ENCODE measurements around the gene RAB11FIP3. TPM values are rescaled to one million over a fixed set of nuclear protein-coding genes. Genes with fewer than 3 reads are reported as not detected.

RAB11FIP3 gene
- total RNA-seq, 2 donors from 2014 or later, result 33.2 to 93.2 TPM

DNA sequence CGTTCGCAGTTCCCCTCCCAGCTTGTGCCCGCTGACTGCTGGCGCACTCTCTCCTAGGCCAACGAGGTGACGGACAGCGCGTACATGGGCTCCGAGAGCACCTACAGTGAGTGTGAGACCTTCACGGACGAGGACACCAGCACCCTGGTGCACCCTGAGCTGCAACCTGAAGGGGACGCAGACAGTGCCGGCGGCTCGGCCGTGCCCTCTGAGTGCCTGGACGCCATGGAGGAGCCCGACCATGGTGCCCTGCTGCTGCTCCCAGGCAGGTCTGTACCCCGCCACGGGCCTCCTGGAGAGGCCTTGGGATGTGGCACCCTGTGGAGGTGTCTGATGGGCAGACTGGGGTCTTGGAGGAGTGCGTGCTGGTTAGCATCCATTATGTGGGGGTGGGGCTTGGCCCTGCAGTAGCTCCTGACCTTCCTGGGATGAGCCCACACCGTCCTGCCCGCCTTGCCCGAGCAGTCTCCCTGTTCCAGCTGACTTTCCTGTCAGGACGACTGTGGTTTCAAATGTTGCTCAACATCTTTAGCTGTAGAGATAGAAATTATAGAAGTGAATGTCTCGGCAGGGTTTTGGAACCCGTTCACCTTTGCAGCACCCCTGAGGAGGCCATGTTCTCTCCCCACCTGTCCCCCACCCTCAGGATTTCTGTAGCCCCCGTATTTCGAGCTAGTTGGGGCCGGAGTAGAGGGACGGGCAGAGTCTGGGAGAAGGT, 57.2 kb downstream of the RAB11FIP3 start:
- Histone ChIP-seq H3K36me3 (no peaks in the 10 kb centered on the region), H3K4me3 (no peak overlapping the region), H3K4me1 (replicated peaks) (no peaks in the 10 kb centered on the region), H3K27ac (no peak overlapping the region), H3K9me3 (no peaks in the 10 kb centered on the region), H3K27me3 (replicated peaks; ENCODE audit: insufficient read depth) (no peaks in the 10 kb centered on the region)
- DNase-seq (ENCODE audit: low spot score), result no peak
- TF ChIP-seq, protein P1, sequence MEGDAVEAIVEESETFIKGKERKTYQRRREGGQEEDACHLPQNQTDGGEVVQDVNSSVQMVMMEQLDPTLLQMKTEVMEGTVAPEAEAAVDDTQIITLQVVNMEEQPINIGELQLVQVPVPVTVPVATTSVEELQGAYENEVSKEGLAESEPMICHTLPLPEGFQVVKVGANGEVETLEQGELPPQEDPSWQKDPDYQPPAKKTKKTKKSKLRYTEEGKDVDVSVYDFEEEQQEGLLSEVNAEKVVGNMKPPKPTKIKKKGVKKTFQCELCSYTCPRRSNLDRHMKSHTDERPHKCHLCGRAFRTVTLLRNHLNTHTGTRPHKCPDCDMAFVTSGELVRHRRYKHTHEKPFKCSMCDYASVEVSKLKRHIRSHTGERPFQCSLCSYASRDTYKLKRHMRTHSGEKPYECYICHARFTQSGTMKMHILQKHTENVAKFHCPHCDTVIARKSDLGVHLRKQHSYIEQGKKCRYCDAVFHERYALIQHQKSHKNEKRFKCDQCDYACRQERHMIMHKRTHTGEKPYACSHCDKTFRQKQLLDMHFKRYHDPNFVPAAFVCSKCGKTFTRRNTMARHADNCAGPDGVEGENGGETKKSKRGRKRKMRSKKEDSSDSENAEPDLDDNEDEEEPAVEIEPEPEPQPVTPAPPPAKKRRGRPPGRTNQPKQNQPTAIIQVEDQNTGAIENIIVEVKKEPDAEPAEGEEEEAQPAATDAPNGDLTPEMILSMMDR (IDR thresholded peaks at IDR 0.05), result no peak
- TF ChIP-seq POLR2A (IDR thresholded peaks at IDR 0.05) (no peak), POLR2AphosphoS5 (IDR thresholded peaks at IDR 0.05) (no peak)
- intact Hi-C loops (cut with DNase I), result no loop called here
- 94% methylated on average over 29 of the region's 31 CpGs for WGBS

DNA sequence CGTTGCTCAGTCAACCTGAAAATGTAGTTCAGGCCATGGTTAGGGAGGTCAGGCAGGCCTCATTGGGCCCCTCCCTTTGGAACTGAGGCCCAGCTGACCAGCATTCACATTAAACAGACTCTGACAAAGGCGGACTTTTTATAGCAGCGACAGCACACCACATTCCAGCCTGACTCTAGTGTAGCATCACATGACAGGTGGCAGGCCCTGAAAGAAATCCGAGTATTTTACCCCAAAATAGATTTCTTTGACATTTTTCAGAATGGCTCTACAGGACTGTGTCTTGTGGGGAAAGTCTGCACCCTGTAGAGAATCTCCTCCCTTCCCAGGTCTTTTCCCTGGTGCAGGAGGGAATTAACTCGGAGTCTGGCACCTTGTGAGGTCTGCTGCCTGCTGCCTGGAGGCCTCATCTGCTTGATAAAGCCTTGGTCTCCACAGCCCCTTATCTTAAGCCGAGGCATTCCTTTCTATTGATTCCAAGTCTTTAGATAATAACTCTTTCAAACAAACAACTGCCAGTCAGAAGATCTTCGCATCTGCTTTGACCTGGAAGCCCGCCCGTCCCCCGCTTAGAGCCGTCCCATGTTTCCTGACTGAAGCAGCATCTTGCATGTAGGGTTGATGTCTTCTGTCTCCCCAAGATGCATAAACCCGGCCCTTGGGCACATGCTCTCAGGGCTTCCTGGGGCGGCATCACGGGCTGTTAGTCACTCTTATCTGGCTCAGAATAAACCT, 58.1 kb downstream of the RAB11FIP3 start:
- 74% methylated on average over 14 of the region's 14 CpGs for WGBS
- Histone ChIP-seq H3K4me3 (no peak overlapping the region), H3K36me3 (no peaks in the 10 kb centered on the region), H3K27ac (no peak overlapping the region), H3K27me3 (replicated peaks; ENCODE audit: insufficient read depth) (no peaks in the 10 kb centered on the region), H3K4me1 (replicated peaks) (no peaks in the 10 kb centered on the region), H3K9me3 (no peaks in the 10 kb centered on the region)
- intact Hi-C loops (cut with DNase I), result no loop called here
- TF ChIP-seq POLR2AphosphoS5 (IDR thresholded peaks at IDR 0.05) (no peak), POLR2A (IDR thresholded peaks at IDR 0.05) (no peak)
- TF ChIP-seq, protein P1 (IDR thresholded peaks at IDR 0.05), result no peak
- no peak for DNase-seq (ENCODE audit: low spot score)

DNA sequence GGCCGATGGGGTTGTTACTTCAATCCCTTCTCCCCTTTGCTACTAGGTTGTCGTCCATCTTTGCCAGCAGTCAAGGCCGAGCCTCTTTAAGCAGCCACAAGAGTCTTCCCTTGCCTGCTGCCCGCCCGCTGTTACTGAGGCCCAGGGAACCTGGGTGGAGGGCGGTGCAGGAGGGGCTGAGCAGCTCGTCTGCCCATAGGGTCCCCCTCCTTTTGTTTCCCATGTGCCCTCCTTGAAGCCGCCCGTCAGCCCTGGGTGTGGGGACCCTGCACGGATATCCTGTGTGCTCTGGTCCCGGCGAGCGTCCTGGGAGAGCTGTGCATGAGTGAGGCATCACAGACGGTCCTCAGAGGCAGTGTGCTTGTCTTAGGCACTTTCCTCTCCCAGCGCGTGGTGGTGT, 64.2 kb downstream of the RAB11FIP3 start:
- DNase-seq (ENCODE audit: low spot score), result no peak
- Histone ChIP-seq H3K36me3 (no peaks in the 10 kb centered on the region), H3K9me3 (no peaks in the 10 kb centered on the region), H3K27me3 (replicated peaks; ENCODE audit: insufficient read depth) (no peaks in the 10 kb centered on the region), H3K27ac (no peak overlapping the region), H3K4me1 (replicated peaks) (no peaks in the 10 kb centered on the region), H3K4me3 (no peak overlapping the region)
- TF ChIP-seq POLR2AphosphoS5 (IDR thresholded peaks at IDR 0.05) (no peak), POLR2A (IDR thresholded peaks at IDR 0.05) (no peak)
- TF ChIP-seq, protein P1 (IDR thresholded peaks at IDR 0.05), result no peak
- intact Hi-C loops (cut with DNase I), result no loop called here
- WGBS, result 85% methylated on average over 16 of the region's 16 CpGs

DNA sequence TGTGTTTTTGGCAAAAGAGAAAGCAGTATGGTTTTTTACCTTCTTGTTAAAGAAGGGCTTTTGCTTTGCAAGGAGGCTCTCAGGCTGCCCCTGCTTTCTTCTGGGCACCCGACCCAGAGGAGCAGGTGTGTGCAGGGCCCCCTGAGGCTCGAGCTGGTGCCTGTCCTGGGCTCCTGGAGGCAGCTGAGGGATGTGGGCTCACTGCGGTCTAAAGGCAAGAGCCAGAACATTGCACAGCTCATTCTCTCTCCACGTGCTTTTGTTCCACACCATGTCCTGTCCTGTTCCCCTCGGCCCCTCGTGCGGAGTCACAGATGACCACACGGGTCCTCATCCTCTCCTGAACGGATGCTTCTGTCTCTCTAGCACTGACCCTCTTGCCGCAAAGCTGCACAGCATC, 65.3 kb downstream of the RAB11FIP3 start:
- H3K36me3 ChIP-seq, result no peaks in the 10 kb centered on the region
- H3K9me3 ChIP-seq, result no peaks in the 10 kb centered on the region
- H3K4me1 ChIP-seq (replicated peaks), result no peaks in the 10 kb centered on the region
- DNase-seq (ENCODE audit: low spot score), result no peak
- 83% methylated on average over 10 of the region's 10 CpGs for WGBS
- no peak overlapping the region for H3K27ac ChIP-seq
- intact Hi-C loops (cut with DNase I), result no loop called here
- TF ChIP-seq, protein P1 (IDR thresholded peaks at IDR 0.05), result no peak
- TF ChIP-seq POLR2AphosphoS5 (IDR thresholded peaks at IDR 0.05), result no peak
- no peak for TF ChIP-seq POLR2A (IDR thresholded peaks at IDR 0.05)
- no peaks in the 10 kb centered on the region for H3K27me3 ChIP-seq (replicated peaks; ENCODE audit: insufficient read depth)
- H3K4me3 ChIP-seq, result no peak overlapping the region

Data from prostate gland (tissue), 2 donors.